ENCODE results near the gene DCAF10.
"Not testable (repeated sequence)": the region's sequence is repeated elsewhere in the genome, so short reads cannot be mapped to it uniquely, and the experiment has no call there.

DCAF10 gene

DNA sequence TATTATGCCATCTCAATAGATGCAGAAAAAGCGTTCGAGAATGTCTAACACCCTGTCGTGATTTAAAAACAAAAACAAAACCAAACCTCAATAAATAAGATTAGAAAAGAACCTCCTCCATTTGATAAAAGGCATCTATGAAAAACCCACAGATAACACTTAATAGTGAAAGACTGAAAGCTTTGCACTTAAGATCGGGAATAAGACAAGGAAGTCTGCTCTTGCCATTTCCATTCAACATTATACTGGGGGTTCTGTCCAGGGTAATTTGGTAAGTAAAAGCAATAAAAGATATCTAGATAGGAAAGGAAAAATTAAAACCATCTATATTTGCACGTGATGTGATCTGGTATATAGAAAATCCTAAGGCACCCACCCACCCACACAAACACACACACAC lies 8.5 kb upstream of the DCAF10 start:
- no peak for FAIRE-seq

DNA sequence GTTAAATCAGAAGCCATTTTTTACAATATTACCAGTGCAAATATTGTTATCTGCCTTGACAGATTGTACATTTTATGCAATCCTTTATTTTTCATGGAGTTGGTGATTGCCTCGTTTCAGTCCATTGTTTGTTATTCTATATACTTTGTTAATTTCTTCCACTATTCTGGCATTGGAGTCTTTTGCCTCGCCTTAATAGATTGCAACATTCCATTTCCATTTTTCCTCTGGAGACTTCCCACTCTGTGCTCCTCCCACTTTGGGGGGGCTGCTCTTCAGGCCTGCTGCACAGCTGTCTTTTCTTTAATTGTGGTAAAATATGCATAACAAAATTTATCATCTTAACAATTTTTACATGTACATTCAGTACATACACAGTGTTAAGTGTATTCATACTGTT lies 4.4 kb upstream of the DCAF10 start:
- no peak for FAIRE-seq

DNA sequence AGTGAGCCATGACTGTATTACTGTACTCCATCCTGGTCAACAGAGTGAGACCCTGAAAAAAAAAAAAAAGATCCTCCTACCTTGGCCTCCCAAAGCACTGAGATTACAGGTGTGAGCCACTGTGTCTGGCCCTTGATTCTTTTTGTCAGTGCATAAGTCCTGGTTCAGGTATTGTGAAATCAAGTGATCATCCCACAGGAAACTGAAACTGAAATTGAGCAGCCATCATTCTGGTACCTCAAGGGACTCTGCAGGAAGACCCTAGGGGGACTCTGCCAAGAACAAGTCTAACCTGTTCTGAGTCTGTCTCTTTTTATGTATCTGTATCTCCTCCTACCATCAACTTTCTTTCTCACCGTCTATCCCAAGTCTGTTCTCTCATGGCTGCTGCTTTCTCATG lies 1.9 kb upstream of the DCAF10 start:
- no peak for FAIRE-seq

DNA sequence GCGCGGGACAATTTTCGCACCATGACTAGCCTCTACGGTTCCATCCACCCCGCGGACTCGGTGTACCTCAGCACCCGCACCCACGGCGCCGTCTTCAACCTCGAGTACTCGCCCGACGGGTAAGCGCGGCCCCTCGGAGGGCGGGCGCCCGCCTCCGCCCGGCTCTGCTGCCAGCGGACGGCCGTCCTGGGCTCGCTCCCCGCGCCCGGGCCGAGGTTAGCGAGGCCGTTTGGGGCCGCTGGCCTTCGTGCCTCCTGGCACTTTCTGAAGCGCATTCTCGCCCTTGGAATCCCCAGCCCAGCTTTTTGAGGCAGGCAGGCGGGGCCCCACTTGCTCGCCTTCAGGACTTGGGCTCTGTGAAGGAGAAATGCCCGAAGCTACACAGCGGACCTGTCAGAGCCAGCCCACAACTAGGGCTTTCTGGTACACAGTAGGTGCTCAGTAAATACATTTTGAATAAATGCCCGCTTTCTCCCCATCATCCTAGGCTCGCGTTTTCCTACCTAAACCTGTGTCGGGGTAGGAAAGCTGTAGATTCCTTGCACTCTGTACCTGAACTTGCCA lies 772 bp downstream of the DCAF10 start:
- no peak for FAIRE-seq

DNA sequence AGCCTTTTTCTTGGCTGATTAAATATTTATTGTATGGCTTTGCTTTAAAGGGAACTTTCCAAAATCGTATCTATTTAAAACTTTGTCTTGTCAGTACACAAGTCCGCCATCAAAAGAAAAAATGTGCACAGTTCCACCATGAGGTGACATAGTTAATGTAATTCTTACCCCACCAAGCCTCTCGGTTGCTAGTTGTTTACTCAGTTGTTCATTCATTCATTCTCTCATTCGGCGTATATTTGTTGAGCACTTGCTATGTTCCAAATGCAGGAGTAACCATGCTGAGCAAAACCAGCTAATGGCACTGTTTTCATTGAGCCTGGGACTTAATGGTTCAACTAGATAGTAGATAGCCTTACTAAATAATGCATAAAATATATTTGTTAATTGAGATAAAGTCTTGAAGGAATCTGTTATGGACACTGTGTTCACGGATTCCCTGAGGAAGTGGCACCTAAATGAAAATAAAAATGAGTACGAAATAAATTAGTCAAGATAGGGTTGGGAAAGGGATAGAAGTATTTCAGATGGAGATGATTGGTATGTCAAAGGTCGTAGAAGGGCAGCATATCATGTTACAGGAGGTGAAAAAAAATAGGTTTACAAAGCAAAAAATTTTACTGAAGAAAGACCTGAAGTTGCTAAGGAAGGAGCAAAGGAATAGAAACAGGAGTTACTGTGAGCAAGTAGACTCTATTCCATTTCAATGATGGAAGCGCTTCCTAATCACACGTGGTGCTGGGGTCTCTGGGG lies 1.5 kb downstream of the DCAF10 start:
- FAIRE-seq, result no peak

DNA sequence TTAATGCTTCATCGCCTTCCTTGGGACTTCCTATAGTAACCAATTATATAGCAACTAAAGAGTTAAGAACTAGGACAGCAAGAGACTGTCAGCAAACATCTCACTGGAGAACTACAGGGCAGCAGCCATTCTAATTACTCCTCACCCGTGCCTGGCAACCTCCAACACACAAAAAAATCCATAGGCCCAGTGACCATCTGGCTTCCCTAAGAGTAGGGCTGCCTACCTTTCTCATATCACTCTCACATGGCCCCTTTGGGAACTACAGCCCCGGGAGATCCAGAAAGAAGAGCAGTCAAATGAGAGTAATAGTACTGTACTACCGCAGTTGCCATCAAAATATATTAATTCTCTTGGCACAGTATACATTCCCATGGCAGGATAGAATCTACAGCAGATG lies 5.7 kb downstream of the DCAF10 start:
- FAIRE-seq, result no peak

DNA sequence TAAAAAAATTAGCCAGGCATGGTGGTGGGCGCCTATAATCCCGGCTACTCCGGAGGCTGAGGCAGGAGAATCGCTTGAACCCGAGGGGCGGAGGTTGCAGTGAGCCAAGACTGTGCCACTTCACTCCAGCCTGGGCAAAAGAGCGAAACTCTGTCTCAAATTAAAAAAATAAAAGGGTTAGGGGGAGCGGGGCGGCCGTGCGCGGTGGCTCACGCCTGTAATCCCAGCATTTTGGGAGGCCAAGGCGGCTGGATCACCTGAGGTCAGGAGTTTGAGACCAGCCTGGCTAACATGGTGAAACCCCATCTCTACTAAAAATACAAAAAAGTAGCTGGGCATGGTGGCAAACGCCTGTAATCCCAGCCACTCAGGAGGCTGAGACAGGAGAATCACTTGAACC lies 9.1 kb downstream of the DCAF10 start:
- FAIRE-seq, result not testable (repeated sequence)

DNA sequence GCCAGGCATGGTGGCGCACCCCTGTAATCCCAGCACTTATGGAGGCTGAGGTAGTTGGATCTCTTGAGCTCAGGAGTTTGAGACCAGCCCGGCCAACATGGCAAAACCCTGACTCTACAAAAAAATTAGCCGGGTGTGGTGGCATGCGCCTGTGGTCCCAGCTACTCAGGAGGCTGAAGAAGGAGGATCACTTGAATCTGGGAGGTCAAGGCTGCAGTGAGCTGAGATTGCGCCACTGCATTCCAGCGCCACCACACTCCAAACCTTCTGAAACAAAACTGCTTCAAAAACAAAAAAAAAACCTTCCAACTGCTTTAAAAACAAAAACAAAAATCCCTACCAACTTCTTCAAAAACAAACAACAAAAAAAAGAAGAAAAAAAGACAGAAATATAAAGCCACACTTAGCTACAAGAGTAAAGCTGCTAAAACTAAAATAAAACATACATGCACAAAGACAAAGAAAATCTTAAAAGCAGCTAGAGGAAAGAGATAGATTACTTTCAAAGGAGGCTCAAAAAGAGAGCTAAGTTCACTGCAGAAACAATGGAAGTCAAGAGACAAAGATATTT lies 11.4 kb downstream of the DCAF10 start:
- no peak for FAIRE-seq

DNA sequence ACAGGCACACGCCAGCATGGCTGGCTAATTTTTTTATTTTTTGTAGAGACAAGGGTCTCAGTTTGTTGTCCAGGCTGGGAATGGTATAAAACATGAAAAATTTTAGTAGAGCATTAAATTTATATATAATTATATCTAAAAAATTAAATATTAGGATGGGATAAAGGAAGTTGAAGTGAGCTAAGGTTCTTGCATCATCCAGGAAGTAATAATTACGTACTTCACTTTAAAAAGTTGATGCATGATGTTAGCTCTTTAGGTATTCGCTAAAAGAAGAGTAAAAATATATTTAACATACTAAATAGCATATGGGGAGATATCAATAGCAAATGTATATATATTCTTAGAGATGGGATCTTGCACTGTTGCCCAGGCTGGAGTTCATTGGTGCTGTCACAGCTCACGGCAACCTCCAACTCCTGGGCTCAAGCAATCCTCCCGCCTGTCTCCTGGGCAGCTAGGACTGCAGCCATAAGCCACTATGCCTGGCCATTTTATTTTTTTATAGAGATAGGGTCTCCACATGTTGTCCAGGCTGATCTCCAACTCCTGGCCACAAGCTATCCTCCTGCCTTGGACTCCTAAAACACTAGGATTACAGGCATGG lies 12.3 kb downstream of the DCAF10 start:
- FAIRE-seq, result no peak

DNA sequence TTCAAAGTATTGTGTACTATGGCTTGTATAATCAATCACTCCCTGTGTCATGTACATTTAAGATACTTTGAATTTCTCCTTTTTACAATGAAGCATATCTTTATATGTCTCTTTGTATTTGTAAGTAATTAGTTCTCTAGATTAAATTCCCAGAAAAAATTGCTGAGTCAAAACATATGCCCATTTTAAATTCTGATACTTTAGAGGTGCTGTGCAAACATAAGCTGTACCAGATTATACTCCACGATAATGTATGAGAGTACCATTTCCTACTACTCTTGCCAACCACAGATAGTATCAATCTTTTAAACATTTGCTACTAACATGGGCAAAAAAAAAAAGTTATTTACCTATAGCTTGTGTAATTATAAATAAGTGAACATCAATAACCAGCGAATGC lies 18.3 kb downstream of the DCAF10 start:
- FAIRE-seq, result no peak

DNA sequence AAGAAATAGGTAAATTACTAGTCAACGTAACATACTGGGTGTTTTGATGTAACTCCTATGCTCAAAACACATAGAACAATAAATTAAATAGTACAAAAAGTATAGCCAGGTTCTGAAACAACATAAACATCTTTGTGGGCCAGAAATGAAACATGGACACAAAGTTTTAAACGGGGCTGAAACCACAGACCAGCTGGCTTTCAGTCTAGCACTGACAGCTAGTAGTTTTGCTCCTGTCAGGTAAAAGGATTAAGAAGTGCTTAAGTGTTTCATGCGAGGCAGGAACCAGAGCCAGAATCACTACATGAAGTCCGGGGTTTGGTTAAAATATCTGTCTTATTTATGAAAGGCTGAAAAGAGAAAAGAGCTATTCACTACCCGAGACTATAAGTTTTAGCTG lies 19.5 kb downstream of the DCAF10 start:
- no peak for FAIRE-seq

DNA sequence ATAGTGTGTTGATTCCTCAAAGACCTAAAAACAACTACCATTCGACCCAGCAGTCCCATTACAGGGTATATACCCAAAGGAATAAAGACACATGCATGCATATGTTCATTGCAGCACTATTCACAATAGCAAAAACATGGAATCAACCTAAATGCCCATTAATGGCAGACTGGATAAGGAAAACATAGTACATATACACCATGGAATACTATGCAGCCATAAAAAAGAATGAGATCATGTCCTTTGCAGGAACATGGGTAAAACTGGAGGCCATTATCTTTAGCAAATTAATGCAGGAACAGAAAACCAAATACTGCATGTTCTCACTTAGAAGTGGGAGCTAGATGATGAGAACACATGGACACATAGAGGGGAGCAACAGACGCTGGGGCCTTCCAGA lies 24.6 kb downstream of the DCAF10 start:
- not testable (repeated sequence) for FAIRE-seq

DNA sequence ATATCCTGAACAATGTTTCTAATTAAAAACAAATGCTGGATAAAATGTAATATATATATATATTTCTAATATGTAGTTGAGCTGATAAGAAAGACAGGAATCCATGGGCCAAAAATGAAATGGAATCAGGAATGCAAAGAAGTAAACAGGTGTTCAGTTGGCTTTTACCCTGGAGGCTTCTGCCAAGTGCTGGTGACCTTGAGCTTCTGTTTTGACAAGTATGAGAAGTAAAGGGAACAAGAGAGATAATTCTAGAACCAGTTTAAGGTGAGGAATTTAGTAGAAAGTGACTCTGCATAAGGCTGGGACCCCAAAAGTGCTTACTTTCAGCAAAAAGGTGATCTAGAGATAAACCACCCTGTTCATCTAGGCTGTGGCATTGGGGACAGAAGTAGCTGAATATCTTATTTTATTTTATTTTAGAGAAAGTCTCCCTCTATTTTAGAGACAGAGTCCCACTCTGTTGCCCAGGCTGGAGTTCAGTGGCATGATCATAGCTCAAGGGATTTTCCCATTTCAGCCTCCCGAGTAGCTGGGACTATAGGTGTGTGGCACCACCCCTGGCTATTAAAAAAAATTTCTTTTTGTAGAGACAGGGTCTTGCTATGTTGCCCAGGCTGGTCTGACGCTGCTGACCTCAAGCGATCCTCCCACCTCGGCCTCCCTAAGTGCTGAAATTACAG lies 27.0 kb downstream of the DCAF10 start:
- FAIRE-seq, result no peak

DNA sequence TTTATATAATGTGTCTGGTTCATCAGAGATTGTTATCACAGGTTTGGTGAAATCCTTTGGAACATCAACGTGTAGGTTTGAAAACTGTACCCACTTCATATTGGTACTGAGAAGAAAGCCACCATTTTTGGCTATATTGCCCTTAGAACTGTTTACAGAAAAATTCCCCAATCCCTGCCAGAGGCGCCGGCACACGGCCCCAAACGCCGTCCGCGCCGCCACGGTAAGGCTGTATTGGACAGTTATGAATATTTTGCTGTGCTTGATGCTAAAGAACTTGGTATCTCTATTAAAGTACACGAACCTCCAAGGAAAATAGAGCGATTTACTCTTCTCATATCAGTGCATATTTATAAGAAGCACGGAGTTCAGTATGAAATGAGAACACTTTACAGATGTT lies 35.2 kb downstream of the DCAF10 start:
- no peak for FAIRE-seq

DNA sequence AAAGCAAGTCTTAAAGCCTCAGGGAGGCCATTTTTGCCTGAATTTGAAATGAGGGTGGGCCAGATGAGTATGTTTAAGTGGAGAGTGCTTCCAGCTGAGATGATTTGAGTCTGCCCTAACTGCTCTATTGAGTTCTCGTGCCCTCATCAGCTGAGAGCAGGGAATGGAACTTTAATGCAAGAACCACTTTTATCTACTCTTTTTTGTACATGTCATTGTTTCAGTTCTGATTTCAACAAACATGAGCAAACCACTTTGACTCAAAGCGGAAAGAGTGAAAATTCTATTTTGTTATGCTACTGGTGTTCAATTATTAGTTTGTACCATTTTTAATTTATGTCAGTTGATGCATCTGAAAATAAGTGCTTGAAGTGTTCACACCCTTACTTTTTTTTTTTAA lies 35.8 kb downstream of the DCAF10 start:
- peak; percentile 31 for FAIRE-seq

DNA sequence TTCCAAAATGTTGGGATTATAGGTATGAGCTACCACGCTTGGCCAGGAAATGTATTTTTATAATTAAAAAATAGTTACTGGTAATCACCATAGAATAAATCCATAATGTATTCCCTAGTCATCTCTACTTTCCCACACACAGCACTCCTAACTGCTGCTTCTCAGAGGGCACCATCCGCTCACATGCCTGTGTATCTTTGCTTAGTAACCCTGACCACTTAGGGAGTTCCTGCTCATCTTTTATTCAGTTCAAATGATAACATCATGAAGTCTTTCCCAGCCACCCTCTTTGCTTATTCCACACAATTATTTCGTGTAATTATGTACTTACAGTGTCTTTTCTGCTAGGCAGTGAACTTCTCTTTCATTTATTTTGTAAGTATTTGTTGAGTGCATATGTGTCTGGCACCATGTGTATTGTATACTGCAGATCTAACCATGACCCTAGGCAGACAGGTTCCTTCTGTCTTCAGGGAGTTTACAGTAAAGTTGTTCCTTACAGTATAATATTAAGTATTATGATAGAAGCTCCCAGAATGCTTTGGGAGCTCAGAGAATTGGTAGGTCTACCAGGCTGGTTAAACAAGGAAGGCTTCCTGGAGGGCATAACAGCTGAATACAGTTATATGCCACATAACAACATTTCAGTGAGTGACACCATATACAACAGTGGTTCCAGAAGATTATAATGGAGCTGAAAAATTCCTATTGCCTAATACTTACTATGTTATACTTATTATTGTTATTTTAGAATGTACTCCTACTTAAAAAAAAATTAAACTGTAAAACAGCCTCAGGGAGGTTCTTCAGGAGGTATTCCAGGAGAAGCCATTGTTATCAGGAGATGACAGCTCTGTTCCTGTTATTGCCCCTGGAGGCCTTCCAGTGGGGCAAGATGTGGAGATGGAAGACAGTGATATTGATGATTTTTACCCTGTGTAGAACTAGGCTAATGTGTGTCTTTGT lies 39.2 kb downstream of the DCAF10 start:
- no peak for FAIRE-seq

DNA sequence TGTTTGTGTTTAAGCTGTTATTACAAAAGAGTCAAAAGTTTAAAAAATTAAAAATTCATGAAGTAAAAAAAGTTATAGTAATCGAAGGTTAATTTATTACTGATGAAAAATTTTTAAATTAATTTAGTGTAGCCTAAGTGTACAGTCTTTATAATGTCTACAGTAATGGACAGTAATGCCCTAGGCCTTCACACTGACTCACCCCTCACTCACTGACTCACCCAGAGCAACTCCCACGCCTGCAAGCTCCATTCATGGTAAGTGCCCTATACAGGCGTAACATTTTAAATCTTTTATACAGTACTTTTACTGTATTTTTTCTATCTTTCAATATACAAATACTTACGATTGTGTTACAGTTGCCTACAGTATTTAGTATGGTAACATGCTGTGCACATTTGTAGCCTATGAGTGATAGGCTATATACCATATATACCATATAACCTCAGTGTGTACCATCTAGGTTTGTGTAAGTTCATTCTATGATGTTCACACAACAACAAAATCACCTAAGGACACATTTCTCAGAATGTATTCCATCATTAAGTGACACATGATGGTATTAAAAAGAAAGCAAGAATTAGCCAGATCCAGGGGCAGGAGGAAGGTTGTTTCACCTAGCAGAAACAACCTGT lies 40.1 kb downstream of the DCAF10 start:
- FAIRE-seq, result no peak

DNA sequence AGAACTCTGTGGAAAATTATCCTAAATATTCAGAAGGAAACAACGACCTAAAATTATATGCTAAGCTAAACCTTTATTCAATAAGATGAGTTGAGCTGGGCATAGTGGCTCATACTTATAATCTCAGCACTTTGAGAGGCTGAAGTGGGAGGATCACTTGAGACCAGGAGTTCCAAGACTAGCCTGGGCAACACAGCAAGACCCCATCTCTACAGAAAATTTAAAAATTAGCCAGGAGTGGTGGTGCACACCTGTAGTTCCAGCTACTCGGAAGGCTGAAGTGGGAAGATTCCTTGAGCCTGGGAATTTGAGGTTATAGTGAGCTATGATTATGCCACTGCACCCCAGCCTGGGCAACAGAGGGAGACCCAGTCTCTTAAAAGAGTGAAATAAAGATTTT lies 51.6 kb downstream of the DCAF10 start:
- FAIRE-seq, result no peak

DNA sequence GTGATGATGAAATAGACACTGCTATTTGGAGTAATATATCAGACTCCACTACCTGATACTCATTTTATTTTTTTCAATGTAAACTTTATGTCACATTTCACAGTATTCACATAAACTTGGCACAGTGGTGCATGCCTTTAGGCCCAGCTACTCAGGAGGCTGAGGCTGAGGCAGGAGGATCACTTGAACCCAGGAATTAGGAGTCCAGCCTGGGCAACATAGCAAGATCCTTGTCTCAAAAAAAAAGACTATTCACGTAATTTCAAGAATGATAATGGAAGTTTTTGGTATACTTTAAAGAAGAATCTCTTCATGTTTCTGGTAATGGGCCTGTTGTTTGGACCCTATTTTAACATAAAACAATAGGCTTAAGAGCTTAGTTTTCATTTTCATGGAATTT lies 56.0 kb downstream of the DCAF10 start:
- FAIRE-seq, result no peak

DNA sequence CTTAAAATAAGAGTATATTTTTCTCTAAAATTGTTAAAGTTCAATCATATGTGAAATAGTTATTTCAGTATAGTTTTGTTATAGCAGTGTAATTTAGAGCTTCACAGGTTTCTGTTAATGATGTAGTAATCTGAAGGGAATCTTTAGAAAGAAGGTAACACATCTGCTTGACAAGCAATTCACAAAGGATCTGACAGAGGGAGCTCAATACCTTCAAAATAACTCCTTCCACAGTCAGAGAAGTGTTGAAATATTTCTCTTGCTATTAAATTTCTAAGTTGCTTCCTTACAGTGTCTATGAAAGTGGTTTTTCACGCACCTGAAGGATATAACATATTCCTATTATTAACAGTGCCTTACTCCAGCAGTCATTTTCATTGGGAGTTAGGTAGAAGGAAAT lies 58.4 kb downstream of the DCAF10 start:
- FAIRE-seq, result no peak

DNA sequence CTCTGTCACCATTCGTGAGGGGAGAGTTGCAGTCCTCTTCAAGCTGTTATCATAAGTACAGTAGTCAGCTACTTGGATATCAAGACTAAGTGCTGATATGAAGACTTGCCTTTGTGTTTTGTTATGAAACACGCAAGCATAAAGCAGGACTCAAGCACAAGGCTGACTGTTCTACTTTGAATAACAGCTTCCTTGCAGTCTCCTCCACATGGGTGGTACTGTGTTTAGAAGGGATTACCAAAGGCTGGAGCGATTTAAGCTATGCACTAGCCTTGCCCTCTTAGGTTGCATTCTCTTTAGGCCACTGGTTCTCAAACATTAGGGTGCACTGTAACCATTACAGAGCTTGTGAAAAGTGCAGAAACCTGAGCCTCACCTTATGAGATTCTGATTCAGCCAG lies 61.9 kb downstream of the DCAF10 start:
- FAIRE-seq, result no peak
